ENCODE data around the gene FAM222B.
A peak's percentile ranks its signal among the peaks of the same experiment; 100 is the strongest.
"Not testable (repeated sequence)": the region's sequence is repeated elsewhere in the genome, so short reads cannot be mapped to it uniquely, and the experiment has no call there.

The FAM222B gene

DNA sequence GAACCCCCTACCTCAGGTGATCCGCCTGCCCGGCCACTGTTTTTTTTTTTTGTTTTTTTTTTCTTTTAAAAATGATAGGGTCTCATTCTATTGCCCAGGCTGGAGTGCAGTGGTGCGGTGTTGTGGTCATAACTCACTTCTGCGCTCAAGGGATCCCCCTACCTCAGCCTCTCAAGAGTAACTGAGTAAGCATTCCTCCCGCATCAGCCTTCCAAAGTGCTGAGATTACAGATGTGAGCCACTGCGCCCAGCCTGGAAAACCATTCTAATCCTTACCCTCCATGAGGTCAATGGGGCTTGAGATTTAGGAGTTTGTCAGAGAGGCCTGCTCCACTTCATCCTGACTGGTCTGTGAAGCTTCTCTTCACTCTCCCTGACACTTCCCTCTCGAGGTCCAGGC is 24.7 kb upstream of the FAM222B start:
- no peak for DNase-seq (ENCODE audit: low spot score)

- no peak for DNase-seq (ENCODE audit: low spot score)
Observed at GRCh38 chr17:28865946-28866752, 23.6 kb upstream of the FAM222B start.

GRCh38 chr17:28864991-28865849 is 22.6 kb upstream of the FAM222B start:
- DNase-seq (ENCODE audit: low spot score): no peak

GRCh38 chr17:28863953-28864352 is 21.4 kb upstream of the FAM222B start:
- DNase-seq (ENCODE audit: low spot score): no peak

DNA sequence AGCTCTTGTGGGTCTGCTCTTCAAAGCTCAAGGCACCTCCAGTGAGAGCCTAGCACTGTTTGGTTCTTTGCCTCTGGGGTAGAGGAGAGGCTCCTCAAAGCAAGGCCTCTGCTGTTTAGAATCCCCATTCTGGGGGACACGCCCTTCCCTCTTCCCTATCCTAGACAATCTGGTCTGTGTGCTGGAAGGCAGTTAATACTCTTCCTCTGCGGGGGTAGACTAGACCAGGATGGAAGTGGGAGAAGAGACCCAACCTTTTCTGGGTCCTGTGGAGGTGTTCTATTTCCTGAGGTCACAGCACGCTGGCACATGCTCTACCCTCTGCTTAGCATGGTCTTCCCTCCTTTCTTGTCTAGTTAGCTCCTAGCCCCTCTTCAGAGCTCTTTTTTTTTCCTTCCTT is 20.0 kb upstream of the FAM222B start:
- DNase-seq (ENCODE audit: low spot score): no peak

- no peak for DNase-seq (ENCODE audit: low spot score)
Observed at GRCh38 chr17:28861393-28862203, 19.0 kb upstream of the FAM222B start.

GRCh38 chr17:28860363-28860808 is 17.8 kb upstream of the FAM222B start:
- DNase-seq (ENCODE audit: low spot score): no peak

DNA sequence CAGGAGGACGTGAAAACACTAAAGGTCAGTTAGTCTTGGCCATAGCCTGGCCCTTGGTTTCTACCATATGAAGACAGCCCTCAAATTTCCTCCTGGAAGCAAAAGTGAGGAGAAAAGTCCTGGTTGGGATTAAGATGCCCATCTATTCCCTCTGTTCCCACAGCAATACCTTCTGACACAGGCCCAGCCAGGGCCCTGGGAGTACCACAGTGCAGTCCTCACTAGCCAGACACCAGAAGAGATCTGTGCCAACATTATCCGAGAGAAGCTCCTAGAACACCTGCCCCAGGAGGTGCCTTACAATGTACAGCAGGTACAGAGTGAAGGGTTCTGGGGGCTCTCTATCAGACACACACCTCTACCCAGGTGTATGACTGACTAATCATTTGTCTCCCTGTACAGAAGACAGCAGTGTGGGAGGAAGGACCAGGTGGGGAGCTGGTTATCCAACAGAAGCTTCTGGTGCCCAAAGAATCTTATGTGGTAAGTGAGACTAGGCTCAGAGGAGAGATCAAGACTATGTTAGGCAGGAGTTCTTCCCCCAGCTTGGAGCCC is 16.3 kb upstream of the FAM222B start:
- no peak for DNase-seq (ENCODE audit: low spot score)

- DNase-seq (ENCODE audit: low spot score): no peak
Observed at GRCh38 chr17:28857905-28858800, 15.6 kb upstream of the FAM222B start.

- DNase-seq (ENCODE audit: low spot score): no peak
Observed at GRCh38 chr17:28856028-28856574, 13.5 kb upstream of the FAM222B start.

GRCh38 chr17:28855336-28855679 is 12.7 kb upstream of the FAM222B start:
- no peak for DNase-seq (ENCODE audit: low spot score)

DNA sequence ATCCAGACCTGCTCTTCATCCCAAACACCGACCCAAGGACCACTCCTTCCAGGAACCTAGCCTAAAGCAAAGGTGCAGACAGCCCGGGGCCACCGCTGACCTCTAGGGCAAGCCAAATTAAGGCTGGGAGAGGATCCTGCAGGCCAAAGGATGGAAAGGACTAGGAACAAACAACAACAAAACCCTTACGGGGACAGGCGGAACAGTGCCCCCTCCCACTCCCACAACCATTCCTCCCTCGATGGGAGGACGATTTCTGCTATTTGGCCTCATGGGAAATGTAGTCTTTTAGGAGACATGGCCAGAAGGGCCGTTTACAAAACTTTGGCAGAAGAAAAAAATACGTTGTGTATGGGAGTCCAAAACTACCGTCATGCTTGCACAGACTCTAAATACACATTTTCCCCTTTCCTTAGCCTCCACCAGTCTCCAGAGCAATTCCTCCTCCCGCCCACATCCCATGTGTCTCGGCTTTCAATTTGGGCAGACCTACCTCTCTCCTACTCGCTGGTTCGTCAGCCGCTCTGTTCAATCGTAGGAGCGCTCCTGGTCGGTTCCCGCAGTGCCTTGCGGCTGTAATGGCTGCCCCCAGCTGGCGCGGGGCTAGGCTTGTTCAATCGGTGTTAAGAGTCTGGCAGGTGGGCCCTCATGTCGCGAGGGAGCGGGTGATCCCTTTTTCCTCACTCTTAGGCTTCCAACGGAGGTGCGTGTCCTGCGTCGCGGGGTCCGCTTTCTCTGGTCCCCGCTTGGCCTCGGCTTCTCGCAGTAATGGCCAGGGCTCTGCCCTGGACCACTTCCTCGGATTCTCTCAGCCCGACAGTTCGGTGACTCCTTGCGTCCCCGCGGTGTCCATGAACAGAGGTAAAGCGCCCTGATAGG is 12.1 kb upstream of the FAM222B start, which contains the start of gene ERAL1:
Gene ERAL1 (plus strand): TSS at position 560 of the 879 bp plus-strand sequence. CDS start 19 bp downstream, at position 579.
- peak; percentile 95 for DNase-seq (ENCODE audit: low spot score)

DNA sequence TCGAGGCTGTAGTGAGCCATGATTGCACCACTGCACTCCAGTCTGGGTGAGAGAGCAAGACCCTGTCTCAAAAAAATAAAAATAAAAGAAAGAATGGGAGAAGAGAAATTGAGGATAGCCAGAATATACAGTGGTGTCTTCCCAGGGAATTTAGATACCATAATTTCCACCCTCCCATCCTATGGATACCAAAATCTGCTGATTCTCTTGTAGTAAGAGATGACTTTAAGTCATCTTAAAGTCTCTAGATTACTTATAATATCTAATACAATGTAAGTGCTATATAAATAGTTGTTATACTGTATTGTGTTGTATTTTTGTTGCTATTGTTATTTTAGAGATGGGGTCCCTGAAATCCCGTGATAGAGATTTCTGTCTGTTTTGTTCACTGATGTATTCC is 10.7 kb upstream of the FAM222B start:
- no peak for DNase-seq (ENCODE audit: low spot score)

- no peak for DNase-seq (ENCODE audit: low spot score)
Observed at GRCh38 chr17:28849281-28849680, 6.7 kb upstream of the FAM222B start.

DNA sequence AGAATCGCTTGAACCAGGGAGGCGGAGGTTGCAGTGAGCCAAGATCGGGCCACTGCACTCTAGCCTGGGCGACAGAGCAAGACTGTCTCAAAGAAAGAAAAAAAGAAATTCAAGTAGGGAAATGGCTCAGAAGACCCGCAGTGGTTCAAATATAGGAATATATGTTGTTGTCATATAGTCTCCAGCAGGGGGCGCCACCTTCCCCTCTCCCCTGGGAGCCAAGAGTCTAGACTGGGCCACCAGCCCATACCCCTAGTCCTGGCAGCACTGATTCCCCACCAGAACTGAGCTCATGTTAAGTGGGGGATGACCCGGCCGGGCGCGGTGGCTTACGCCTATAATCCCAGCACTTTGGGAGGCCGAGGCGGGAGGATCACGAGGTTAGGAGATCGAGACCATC is 6.1 kb upstream of the FAM222B start:
- DNase-seq (ENCODE audit: low spot score): not testable (repeated sequence)

GRCh38 chr17:28846699-28847098 is 4.1 kb upstream of the FAM222B start:
- DNase-seq (ENCODE audit: low spot score): not testable (repeated sequence)

GRCh38 chr17:28846231-28846630 is 3.6 kb upstream of the FAM222B start:
- no peak for DNase-seq (ENCODE audit: low spot score)

GRCh38 chr17:28843816-28844148 is 1.2 kb upstream of the FAM222B start:
- DNase-seq (ENCODE audit: low spot score): no peak

GRCh38 chr17:28841901-28842281 is 699 bp downstream of the FAM222B start:
- no peak for DNase-seq (ENCODE audit: low spot score)

- no peak for DNase-seq (ENCODE audit: low spot score)
Observed at GRCh38 chr17:28839221-28839620, 3.4 kb downstream of the FAM222B start.

Data from hepatic stellate cell (primary cell).